ENCODE measurements around the gene FASN.
A peak's percentile ranks its signal among the peaks of the same experiment; 100 is the strongest.

The FASN gene

DNA sequence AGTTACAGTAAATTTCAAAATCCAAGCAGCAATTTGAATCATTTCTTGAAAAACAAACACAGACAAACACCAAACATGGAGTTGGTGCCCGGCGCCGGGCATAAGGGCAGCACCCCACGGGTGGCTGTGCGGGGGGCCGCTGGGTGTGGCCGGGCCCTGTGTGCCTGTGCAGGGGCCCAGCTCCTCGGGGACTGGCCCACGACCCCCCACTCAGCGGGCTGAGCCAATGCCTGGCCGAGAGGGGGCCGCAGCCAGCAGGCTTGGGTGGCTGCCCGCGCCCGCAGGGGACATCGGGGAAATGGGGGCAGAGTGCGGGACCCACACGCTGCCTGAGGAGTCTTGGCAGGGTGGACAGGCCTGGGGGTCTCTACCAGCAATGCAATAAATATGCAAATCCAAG lies 19.6 kb downstream of the FASN start:
- H3K4me3 ChIP-seq (ENCODE audit: low read length in 2 of 2), result no peak overlapping the region
- H2BK12ac ChIP-seq (ENCODE audit: low read length), result no peak overlapping the region
- no peak overlapping the region for H2AFZ ChIP-seq (ENCODE audit: low read length)
- H3K18ac ChIP-seq (ENCODE audit: low read length), result no peak overlapping the region
- H2AK5ac ChIP-seq (ENCODE audit: low read depth, low read length), result no peak overlapping the region
- H3K27ac ChIP-seq (replicated peaks; ENCODE audit: low read length), result no peak overlapping the region
- H3K23ac ChIP-seq (ENCODE audit: low read depth, low read length, poor library complexity), result no peak overlapping the region
- H4K8ac ChIP-seq (ENCODE audit: low read depth, low read length), result no peak overlapping the region
- no CpG with 5 or more reads among the region's 18 CpGs for WGBS, 2 donors (ENCODE audit: extremely low coverage in 2 of 2, insufficient read length in 2 of 2, insufficient replicate concordance in 1 of 2)
- no peak overlapping the region for H4K91ac ChIP-seq (ENCODE audit: low read depth, low read length, poor library complexity)
- peaks cover 46 to 58% of the 10 kb centered on the region in 2 donors for H3K36me3 ChIP-seq (replicated peaks in 1 of 2; ENCODE audit: control insufficient read depth in 2 of 2, insufficient read depth in 2 of 2, low read length in 2 of 2)
- no peak overlapping the region for H3K4me2 ChIP-seq (ENCODE audit: insufficient read depth, low read length, poor library complexity, severe bottlenecking)
- H3K9ac ChIP-seq (ENCODE audit: low read depth, low read length, poor library complexity), result no peak overlapping the region
- DNase-seq (ENCODE audit: low spot score), result no peak
- peaks cover 0 to 1% of the 10 kb centered on the region in 2 donors for H3K9me3 ChIP-seq (replicated peaks in 1 of 2; ENCODE audit: control insufficient read depth in 2 of 2, insufficient read depth in 1 of 2, low read depth in 1 of 2, low read length in 2 of 2)
- no peak overlapping the region for H2BK15ac ChIP-seq (ENCODE audit: low read length)
- no peaks in the 10 kb centered on the region for H3K27me3 ChIP-seq (ENCODE audit: control insufficient read depth in 3 of 3, insufficient read depth in 3 of 3, low read depth in 1 of 3, low read length in 3 of 3)
- no peak overlapping the region for H3K4ac ChIP-seq (ENCODE audit: low read length)
- peaks cover 21% of the 10 kb centered on the region for H3K79me1 ChIP-seq (ENCODE audit: low read depth, low read length)
- H3K14ac ChIP-seq (ENCODE audit: low read length), result no peak overlapping the region
- peaks cover 0 to 3% of the 10 kb centered on the region in 2 donors for H3K4me1 ChIP-seq (ENCODE audit: control insufficient read depth in 2 of 2, insufficient read depth in 1 of 2, low read depth in 1 of 2, low read length in 2 of 2)
- no peak overlapping the region for H2BK5ac ChIP-seq (ENCODE audit: low read length)
- no peak overlapping the region for H2BK120ac ChIP-seq (ENCODE audit: low read depth, low read length)

DNA sequence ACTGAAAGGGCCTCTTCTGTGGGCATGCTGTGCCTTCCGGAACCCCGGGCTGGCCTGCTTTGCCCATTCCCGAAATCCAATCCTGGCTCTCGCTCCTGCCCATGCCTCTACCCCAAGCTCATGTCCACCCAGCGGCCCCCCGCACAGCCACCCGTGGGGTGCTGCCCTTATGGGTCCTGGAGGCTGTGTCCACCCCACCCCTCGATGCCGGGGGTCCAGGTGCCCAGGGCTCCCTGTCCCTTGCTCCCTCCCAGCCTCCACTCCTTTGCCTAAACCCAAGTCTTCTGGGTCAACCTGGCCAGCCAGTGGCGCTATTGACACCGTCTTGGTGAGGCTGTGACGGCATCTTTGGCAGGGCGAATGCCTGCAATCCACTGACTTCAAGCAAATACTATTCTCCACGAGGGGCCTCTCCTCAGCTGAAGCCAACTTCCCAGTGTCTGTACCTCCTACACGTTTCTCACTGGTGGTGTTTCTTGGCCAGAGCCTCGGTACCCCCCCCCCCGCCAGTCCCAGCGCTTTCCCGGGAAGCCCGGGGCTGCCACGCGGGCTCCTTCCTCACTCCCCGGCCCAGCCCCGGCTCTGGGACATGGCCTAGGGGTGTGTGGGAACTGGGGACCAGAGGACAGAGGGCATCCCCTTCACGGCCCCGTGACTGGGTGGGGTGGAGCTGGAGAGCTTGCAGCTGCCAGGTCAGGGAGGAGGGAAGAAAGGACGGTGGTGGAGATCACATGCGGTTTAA lies 20.2 kb downstream of the FASN start:
- Histone ChIP-seq H2AFZ (ENCODE audit: low read length) (no peak overlapping the region), H3K23ac (ENCODE audit: low read depth, low read length, poor library complexity) (peak overlapping the region; percentile 80), H3K4me1 (ENCODE audit: control insufficient read depth in 2 of 2, insufficient read depth in 1 of 2, low read depth in 1 of 2, low read length in 2 of 2) (peaks cover 0 to 3% of the 10 kb centered on the region in 2 donors), H2AK5ac (ENCODE audit: low read depth, low read length) (no peak overlapping the region), H3K27me3 (ENCODE audit: control insufficient read depth in 3 of 3, insufficient read depth in 3 of 3, low read depth in 1 of 3, low read length in 3 of 3) (no peaks in the 10 kb centered on the region), H3K4me3 (ENCODE audit: low read length in 2 of 2) (peak overlapping the region in 1 of 2 donors; percentile 3), H3K4ac (ENCODE audit: low read length) (no peak overlapping the region), H3K9me3 (replicated peaks in 1 of 2; ENCODE audit: control insufficient read depth in 2 of 2, insufficient read depth in 1 of 2, low read depth in 1 of 2, low read length in 2 of 2) (peaks cover 0 to 1% of the 10 kb centered on the region in 2 donors), H3K14ac (ENCODE audit: low read length) (no peak overlapping the region), H2BK15ac (ENCODE audit: low read length) (no peak overlapping the region), H3K18ac (ENCODE audit: low read length) (peak overlapping the region; percentile 48), H3K4me2 (ENCODE audit: insufficient read depth, low read length, poor library complexity, severe bottlenecking) (no peak overlapping the region), H3K79me1 (ENCODE audit: low read depth, low read length) (peaks cover 15% of the 10 kb centered on the region), H3K36me3 (replicated peaks in 1 of 2; ENCODE audit: control insufficient read depth in 2 of 2, insufficient read depth in 2 of 2, low read length in 2 of 2) (peaks cover 40 to 51% of the 10 kb centered on the region in 2 donors), H2BK12ac (ENCODE audit: low read length) (no peak overlapping the region), H4K91ac (ENCODE audit: low read depth, low read length, poor library complexity) (no peak overlapping the region), H3K9ac (ENCODE audit: low read depth, low read length, poor library complexity) (no peak overlapping the region), H2BK120ac (ENCODE audit: low read depth, low read length) (no peak overlapping the region), H2BK5ac (ENCODE audit: low read length) (no peak overlapping the region), H4K8ac (ENCODE audit: low read depth, low read length) (no peak overlapping the region), H3K27ac (replicated peaks; ENCODE audit: low read length) (no peak overlapping the region)
- no CpG with 5 or more reads among the region's 28 CpGs for WGBS, 2 donors (ENCODE audit: extremely low coverage in 2 of 2, insufficient read length in 2 of 2, insufficient replicate concordance in 1 of 2)
- no peak for DNase-seq (ENCODE audit: low spot score)

DNA sequence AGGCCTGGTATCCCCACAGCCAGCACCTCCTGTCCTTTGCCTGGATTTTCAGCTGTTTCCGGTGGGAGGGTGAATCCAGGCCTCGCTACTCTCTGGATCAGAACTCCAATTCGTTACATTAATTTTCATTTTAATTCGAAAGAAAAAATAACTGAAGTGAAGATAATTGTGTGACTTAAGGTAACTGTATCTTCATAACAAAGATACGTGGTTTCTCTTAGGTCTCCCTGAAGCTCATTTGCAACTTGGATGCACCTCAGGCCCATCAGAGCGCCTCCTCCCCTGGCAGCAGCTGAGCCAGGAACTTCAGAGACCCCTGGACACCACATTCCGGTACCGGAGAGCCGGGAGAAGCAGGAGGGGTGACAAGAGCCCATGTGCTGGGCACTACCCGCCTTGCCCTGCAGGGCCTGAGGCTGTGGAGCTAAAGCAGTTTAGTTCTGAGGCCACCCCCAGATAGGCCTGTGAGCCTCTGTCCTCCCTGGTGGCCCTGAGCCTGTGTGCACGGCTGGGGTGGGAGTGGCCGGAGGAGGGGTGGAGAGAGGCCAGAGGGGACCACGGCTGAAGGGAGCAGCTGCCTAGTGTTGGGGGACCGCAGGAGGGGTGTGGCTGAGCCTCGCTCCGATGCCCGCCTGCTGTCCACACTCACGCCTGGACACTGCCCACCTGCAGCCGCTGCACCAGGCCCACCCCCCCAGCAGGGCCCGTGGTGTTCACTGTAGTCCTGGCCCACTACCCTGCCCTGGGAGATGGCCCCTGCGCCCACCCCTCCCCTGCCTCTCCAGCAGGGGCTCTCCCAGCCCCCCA lies 21.0 kb downstream of the FASN start:
- Histone ChIP-seq H3K27ac (replicated peaks; ENCODE audit: low read length) (peak overlapping the region; percentile 29), H3K14ac (ENCODE audit: low read length) (no peak overlapping the region), H2BK5ac (ENCODE audit: low read length) (no peak overlapping the region), H2AK5ac (ENCODE audit: low read depth, low read length) (peak overlapping the region; percentile 46), H3K4ac (ENCODE audit: low read length) (no peak overlapping the region), H3K4me3 (ENCODE audit: low read length in 2 of 2) (no peak overlapping the region), H3K9me3 (replicated peaks in 1 of 2; ENCODE audit: control insufficient read depth in 2 of 2, insufficient read depth in 1 of 2, low read depth in 1 of 2, low read length in 2 of 2) (peaks cover 0 to 1% of the 10 kb centered on the region in 2 donors), H3K23ac (ENCODE audit: low read depth, low read length, poor library complexity) (no peak overlapping the region), H3K18ac (ENCODE audit: low read length) (peak overlapping the region; percentile 48), H3K4me1 (ENCODE audit: control insufficient read depth in 2 of 2, insufficient read depth in 1 of 2, low read depth in 1 of 2, low read length in 2 of 2) (peaks cover 0 to 3% of the 10 kb centered on the region in 2 donors), H4K91ac (ENCODE audit: low read depth, low read length, poor library complexity) (no peak overlapping the region), H3K36me3 (replicated peaks in 1 of 2; ENCODE audit: control insufficient read depth in 2 of 2, insufficient read depth in 2 of 2, low read length in 2 of 2) (peaks cover 32 to 43% of the 10 kb centered on the region in 2 donors), H3K79me1 (ENCODE audit: low read depth, low read length) (peaks cover 12% of the 10 kb centered on the region), H3K27me3 (ENCODE audit: control insufficient read depth in 3 of 3, insufficient read depth in 3 of 3, low read depth in 1 of 3, low read length in 3 of 3) (no peaks in the 10 kb centered on the region), H2BK12ac (ENCODE audit: low read length) (no peak overlapping the region), H2BK15ac (ENCODE audit: low read length) (no peak overlapping the region), H3K9ac (ENCODE audit: low read depth, low read length, poor library complexity) (no peak overlapping the region), H2BK120ac (ENCODE audit: low read depth, low read length) (no peak overlapping the region), H2AFZ (ENCODE audit: low read length) (no peak overlapping the region), H3K4me2 (ENCODE audit: insufficient read depth, low read length, poor library complexity, severe bottlenecking) (no peak overlapping the region), H4K8ac (ENCODE audit: low read depth, low read length) (no peak overlapping the region)
- no CpG with 5 or more reads among the region's 21 CpGs for WGBS, 2 donors (ENCODE audit: extremely low coverage in 2 of 2, insufficient read length in 2 of 2, insufficient replicate concordance in 1 of 2)
- no peak for DNase-seq (ENCODE audit: low spot score)

All from neuronal stem cell (in vitro differentiated cells).